HG03064 (cell line): ENCODE data around the gene SEC14L5.
"Not testable (repeated sequence)": the region's sequence is repeated elsewhere in the genome, so short reads cannot be mapped to it uniquely, and the experiment has no call there.

Experiments
- ATAC-seq: cut with Tn5 transposase; IDR thresholded peaks from one replicate; pipeline ENCODE4 v1.9.1; 2021; ENCODE audit warnings: low read depth; ENCODE audit not compliant: unreplicated experiment

The SEC14L5 gene

GRCh38 chr16:4928227-4928626 lies 29.9 kb upstream of the SEC14L5 start:
- no peak for ATAC-seq

- ATAC-seq, result not testable (repeated sequence)
These were observed 28.5 kb upstream of the SEC14L5 start for GRCh38 chr16:4929619-4930018.

GRCh38 chr16:4931381-4931780 lies 26.7 kb upstream of the SEC14L5 start:
- ATAC-seq, result no peak

- no peak for ATAC-seq
These were observed 24.7 kb upstream of the SEC14L5 start for GRCh38 chr16:4933433-4933832.

- no peak for ATAC-seq
These were observed 24.2 kb upstream of the SEC14L5 start for GRCh38 chr16:4933871-4934395.

GRCh38 chr16:4934591-4934990 lies 23.5 kb upstream of the SEC14L5 start:
- no peak for ATAC-seq

GRCh38 chr16:4935241-4935855 lies 22.8 kb upstream of the SEC14L5 start:
- no peak for ATAC-seq

- no peak for ATAC-seq
These were observed 21.7 kb upstream of the SEC14L5 start for GRCh38 chr16:4936181-4936990.

GRCh38 chr16:4936991-4937781 lies 20.9 kb upstream of the SEC14L5 start, which contains the start of gene PPL:
Gene PPL (minus strand): TSS chr16:4937148. CDS start chr16:4937045, 103 bp downstream.
- ATAC-seq, result no peak

GRCh38 chr16:4937782-4938682 lies 20.1 kb upstream of the SEC14L5 start:
- ATAC-seq, result no peak

- no peak for ATAC-seq
These were observed 19.5 kb upstream of the SEC14L5 start for GRCh38 chr16:4938683-4939030.

- no peak for ATAC-seq
These were observed 17.4 kb upstream of the SEC14L5 start for GRCh38 chr16:4940719-4941118.

- no peak for ATAC-seq
These were observed 15.6 kb upstream of the SEC14L5 start for GRCh38 chr16:4942481-4942880.

- ATAC-seq, result no peak
These were observed 13.5 kb upstream of the SEC14L5 start for GRCh38 chr16:4944333-4945281.

GRCh38 chr16:4945560-4946502 lies 12.3 kb upstream of the SEC14L5 start:
- no peak for ATAC-seq

GRCh38 chr16:4946917-4947316 lies 11.2 kb upstream of the SEC14L5 start:
- no peak for ATAC-seq

- no peak for ATAC-seq
These were observed 10.2 kb upstream of the SEC14L5 start for GRCh38 chr16:4947722-4948503.
